GM20000 (cell line): Measurements from ENCODE around the gene AFF4.
"Not testable (repeated sequence)": the region's sequence is repeated elsewhere in the genome, so short reads cannot be mapped to it uniquely, and the experiment has no call there.

ENCODE experiments used
- DNase-seq: peaks from one replicate; pipeline ENCODE4 v3.0.0; 2012; ENCODE audit warnings: low spot score
- TF ChIP-seq, protein P1 (sequence below): IDR thresholded peaks from 2 replicates; pipeline ENCODE4 v1.5.1; 2012; ENCODE audit warnings: mild to moderate bottlenecking, control low read depth; ENCODE audit errors: extremely low read depth, missing control alignments

Gene AFF4

DNA sequence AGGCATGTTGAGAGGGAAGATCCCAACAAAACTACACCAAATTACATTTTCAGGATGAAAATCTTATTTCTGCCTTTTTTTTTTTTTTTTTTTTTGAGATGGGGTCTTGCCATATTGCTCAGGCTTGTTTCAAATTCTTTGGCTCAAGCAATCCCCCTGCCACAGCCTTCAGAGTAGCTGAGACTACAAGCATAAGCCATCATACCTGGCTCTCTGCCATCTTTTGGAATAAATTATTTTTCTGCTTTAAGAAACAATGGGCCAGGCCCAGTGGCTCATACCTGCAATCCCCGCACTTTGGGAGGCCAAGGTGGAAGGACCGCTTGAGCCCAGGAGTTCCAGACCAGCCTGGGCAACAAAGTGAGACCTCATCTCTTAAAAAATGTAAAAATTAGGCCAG is 14.3 kb downstream of the AFF4 start:
- TF ChIP-seq, protein P1, sequence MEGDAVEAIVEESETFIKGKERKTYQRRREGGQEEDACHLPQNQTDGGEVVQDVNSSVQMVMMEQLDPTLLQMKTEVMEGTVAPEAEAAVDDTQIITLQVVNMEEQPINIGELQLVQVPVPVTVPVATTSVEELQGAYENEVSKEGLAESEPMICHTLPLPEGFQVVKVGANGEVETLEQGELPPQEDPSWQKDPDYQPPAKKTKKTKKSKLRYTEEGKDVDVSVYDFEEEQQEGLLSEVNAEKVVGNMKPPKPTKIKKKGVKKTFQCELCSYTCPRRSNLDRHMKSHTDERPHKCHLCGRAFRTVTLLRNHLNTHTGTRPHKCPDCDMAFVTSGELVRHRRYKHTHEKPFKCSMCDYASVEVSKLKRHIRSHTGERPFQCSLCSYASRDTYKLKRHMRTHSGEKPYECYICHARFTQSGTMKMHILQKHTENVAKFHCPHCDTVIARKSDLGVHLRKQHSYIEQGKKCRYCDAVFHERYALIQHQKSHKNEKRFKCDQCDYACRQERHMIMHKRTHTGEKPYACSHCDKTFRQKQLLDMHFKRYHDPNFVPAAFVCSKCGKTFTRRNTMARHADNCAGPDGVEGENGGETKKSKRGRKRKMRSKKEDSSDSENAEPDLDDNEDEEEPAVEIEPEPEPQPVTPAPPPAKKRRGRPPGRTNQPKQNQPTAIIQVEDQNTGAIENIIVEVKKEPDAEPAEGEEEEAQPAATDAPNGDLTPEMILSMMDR, result no peak
- DNase-seq, result no peak

- DNase-seq, result no peak
- TF ChIP-seq, protein P1, result no peak
Measured at GRCh38 chr5:132947671-132948070, 15.8 kb downstream of the AFF4 start.

DNA sequence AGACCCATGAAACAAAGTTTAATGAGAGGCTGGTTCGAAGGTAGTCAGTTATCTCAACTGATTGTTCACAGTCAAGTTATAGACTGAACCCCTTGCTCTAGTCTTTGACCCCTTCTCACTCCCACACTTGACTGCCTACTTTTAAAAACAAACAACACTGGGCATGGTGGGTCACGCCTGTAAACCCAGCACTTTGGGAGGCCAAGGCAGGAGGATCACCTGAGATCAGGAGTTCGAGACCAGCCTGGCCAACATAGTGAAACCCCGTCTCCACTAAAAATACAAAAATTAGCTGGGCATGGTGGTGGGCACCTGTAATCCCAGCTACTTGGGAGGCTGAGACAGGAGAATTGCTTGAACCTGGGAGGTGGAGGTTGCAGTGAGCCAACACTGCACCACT is 18.1 kb downstream of the AFF4 start:
- DNase-seq, result not testable (repeated sequence)

- TF ChIP-seq, protein P1, result no peak
- DNase-seq, result no peak
Measured at GRCh38 chr5:132943362-132944022, 19.9 kb downstream of the AFF4 start.

- DNase-seq, result no peak
- TF ChIP-seq, protein P1, result no peak
Measured at GRCh38 chr5:132941331-132941730, 22.1 kb downstream of the AFF4 start.

DNA sequence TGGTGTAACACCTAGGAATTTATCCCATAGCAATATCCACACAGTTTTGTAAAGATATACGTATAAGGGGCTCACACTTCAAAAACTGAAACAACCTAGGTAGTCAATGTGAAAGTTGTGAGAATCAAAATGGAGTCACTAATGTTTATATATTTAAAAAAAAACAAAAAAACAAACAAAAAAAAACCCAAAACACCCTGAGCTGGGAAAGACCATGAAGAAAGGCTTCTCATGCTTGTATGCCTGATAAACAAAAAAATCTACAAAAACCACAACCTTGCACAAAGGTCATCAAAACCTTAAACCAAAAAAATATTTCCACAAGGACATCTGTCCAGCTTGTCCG is 35.4 kb downstream of the AFF4 start:
- DNase-seq, result no peak

DNA sequence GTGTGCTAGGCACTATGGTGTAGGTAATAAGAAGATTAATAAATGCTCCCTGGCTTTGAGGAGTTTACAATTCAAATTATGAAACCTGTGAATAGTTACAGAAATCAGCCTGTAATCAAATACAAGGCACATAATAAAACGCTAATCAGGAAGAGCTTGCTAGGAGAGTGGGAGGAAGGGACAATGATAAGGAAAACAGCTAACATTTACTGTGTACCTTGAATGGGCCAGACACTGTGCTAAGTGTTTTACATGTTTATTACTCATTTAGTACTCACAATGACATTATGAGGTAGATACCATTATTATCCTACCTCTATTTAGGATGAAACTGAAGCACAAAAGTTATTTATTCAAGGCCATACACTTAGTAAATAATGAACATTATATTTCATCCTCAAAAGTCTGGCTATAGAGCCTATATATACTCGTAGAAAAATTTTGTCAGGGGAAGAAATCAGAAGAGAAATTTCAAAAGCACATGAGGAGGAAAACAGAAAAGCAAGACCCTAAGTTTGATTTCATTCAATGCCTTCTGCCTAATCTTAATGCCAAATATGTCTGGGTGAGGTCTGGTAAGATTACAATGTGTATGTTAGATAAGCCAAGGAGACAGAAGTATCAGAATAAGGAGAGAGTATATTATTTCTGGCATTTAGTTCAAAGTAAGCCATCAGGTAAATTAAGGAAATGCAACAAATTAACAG is 35.9 kb downstream of the AFF4 start:
- TF ChIP-seq, protein P1, result no peak
- DNase-seq, result no peak

More for the DNA sequence above, 35.4 kb downstream of the AFF4 start:
- TF ChIP-seq, protein P1, result no peak

GRCh38 chr5:132926437-132926836 is 37.0 kb downstream of the AFF4 start:
- TF ChIP-seq, protein P1, result no peak
- no peak for DNase-seq
